ENCODE results near the gene ENTPD8. TPM values are rescaled to one million over a fixed set of nuclear protein-coding genes. Genes with fewer than 3 reads are reported as not detected.

The ENTPD8 gene
- total and polyA plus RNA-seq, 2 of the 13 experiments (the other 11 are each of a cell fraction or from before 2014, with no cell fraction given): 0.26 to 0.44 TPM

- no peak for TF ChIP-seq ZBTB4 (CRISPR knock-in tag; IDR thresholded peaks at IDR 0.05; ENCODE audit: borderline replicate concordance)
- TF ChIP-seq E2F2 (CRISPR knock-in tag; IDR thresholded peaks at IDR 0.05; ENCODE audit: borderline replicate concordance): no peak
- no peak for TF ChIP-seq DDIT3 (CRISPR knock-in tag; IDR thresholded peaks at IDR 0.05)
- no peak for TF ChIP-seq ZNF709 (CRISPR knock-in tag; IDR thresholded peaks at IDR 0.05)
- no peak for TF ChIP-seq EP300 (IDR thresholded peaks at IDR 0.05; ENCODE audit: low read depth in 2 of 2, low read length in 2 of 2)
- TF ChIP-seq EP300 (CRISPR knock-in tag; IDR thresholded peaks at IDR 0.05; ENCODE audit: borderline replicate concordance): no peak
- TF ChIP-seq SKIL (CRISPR knock-in tag; IDR thresholded peaks at IDR 0.05; ENCODE audit: borderline replicate concordance): no peak
- TF ChIP-seq NR2F2 (IDR thresholded peaks at IDR 0.05; ENCODE audit: borderline replicate concordance, low read depth): no peak
- no peak for TF ChIP-seq ZNF839 (CRISPR knock-in tag; IDR thresholded peaks at IDR 0.05; ENCODE audit: borderline replicate concordance)
- TF ChIP-seq STAT5B (CRISPR knock-in tag; IDR thresholded peaks at IDR 0.05): no peak
- TF ChIP-seq ZNF605 (CRISPR knock-in tag; IDR thresholded peaks at IDR 0.05): no peak
- TF ChIP-seq ZNF296 (CRISPR knock-in tag; conservative IDR thresholded peaks at IDR 0.05): no peak
- no peak for TF ChIP-seq ZNF260 (CRISPR knock-in tag; IDR thresholded peaks at IDR 0.05; ENCODE audit: borderline replicate concordance, low read depth)
- TF ChIP-seq BRCA1 (CRISPR knock-in tag; IDR thresholded peaks at IDR 0.05): no peak
- no peak for TF ChIP-seq EHMT2 (IDR thresholded peaks at IDR 0.05; ENCODE audit: borderline replicate concordance, low read depth, low read length)
- TF ChIP-seq HOXD1 (CRISPR knock-in tag; IDR thresholded peaks at IDR 0.05): 0 out of 2 replicates have a peak, but pooled peaks have one; percentile 7
- TF ChIP-seq HNRNPH1 (optimal IDR thresholded peaks at IDR 0.05; ENCODE audit: low read depth, low read length): no peak
- TF ChIP-seq CBX1 (IDR thresholded peaks at IDR 0.05; ENCODE audit: low read depth): no peak
Observed at GRCh38 chr9:137465720-137466388, 24.7 kb upstream of the ENTPD8 start (continued).
